Kidney (tissue), 14 donors: Measurements from ENCODE around the gene GALNT4. TPM values are rescaled to one million over a fixed set of nuclear protein-coding genes. Genes with fewer than 3 reads are reported as not detected.
A peak's percentile ranks its signal among the peaks of the same experiment; 100 is the strongest.

Source experiments
- DNase-seq, 5 donors: peaks; one replicate each; pipeline ENCODE4 v3.0.0-alpha.2; 2013 to 2020
- FAIRE-seq: peaks from 2 replicates; lab custom pipeline; 2012; peaks lifted over from hg19 to GRCh38; lab: Jason Lieb, UNC
- H3K27ac ChIP-seq, 2 donors: one replicate each; pipeline ENCODE4 v1.7.0; 2013; ENCODE audit warnings: low read depth in 2 of 2, low read length in 2 of 2, inconsistent platforms in 1 of 2
- H3K27me3 ChIP-seq: one replicate; pipeline ENCODE4 v1.7.1; 2013; ENCODE audit warnings: low read length, inconsistent platforms; ENCODE audit not compliant: control insufficient read depth, insufficient read depth
- H3K36me3 ChIP-seq, 3 donors: one replicate each; pipeline versions ENCODE4 v1.7.0 to v1.7.1; 2013; ENCODE audit warnings: low read length in 3 of 3, control low read depth in 1 of 3, inconsistent platforms in 1 of 3; ENCODE audit not compliant: insufficient read depth in 3 of 3, control insufficient read depth in 2 of 3
- H3K4me1 ChIP-seq, 3 donors: one replicate each; pipeline versions ENCODE4 v1.7.0 to v1.7.1; 2013; ENCODE audit warnings: low read length in 3 of 3, inconsistent platforms in 1 of 3, low read depth in 1 of 3; ENCODE audit not compliant: control insufficient read depth in 2 of 3, insufficient read depth in 2 of 3
- H3K4me3 ChIP-seq, 3 donors: one replicate each; pipeline versions ENCODE4 v1.7.0 to v1.8.1; 2013; ENCODE audit warnings: low read length in 3 of 3, control low read depth in 1 of 3, inconsistent platforms in 1 of 3
- H3K9ac ChIP-seq, 3 donors: one replicate each; pipeline versions ENCODE4 v1.7.0 to v1.7.1; 2013; ENCODE audit warnings: low read length in 3 of 3, control low read depth in 1 of 3, inconsistent platforms in 1 of 3
- H3K9me3 ChIP-seq, 3 donors: one replicate each; pipeline versions ENCODE4 v1.7.0 to v1.7.1; 2013; ENCODE audit warnings: low read length in 3 of 3, control low read depth in 1 of 3, inconsistent platforms in 1 of 3; ENCODE audit not compliant: control insufficient read depth in 2 of 3, insufficient read depth in 1 of 3
- CTCF ChIP-seq: IDR thresholded peaks from 3 replicates; pipeline ENCODE4 v1.5.1; 2012; ENCODE audit warnings: mild to moderate bottlenecking, moderate library complexity, borderline replicate concordance; ENCODE audit not compliant: insufficient read depth; ENCODE audit errors: extremely low read depth
- intact Hi-C: fragments of 100-400 bp; cut with DNase I; formaldehyde crosslinking; loops from one replicate; pipeline ENCODE4 v1.11.1; 2022
- polyA plus RNA-seq: library from polyadenylated mRNA; stranded (reverse); fragments of 350-450 nt; fragmentation: Illumina TruSeq; extraction: RNeasy Lipid Tissue Mini Kit (QIAGEN cat#74804); gene quantifications from one replicate; pipeline ENCODE4 v1.2.3, GENCODE V29; 2014; ENCODE audit warnings: low read depth, low replicate concordance; ENCODE audit not compliant: insufficient read depth
- total RNA-seq: library from RNA; stranded (reverse); fragmentation: NEBNext Ultra II Directional; extraction: Animal tissue kit (Norgen Biotek cat#: 25700); gene quantifications from one replicate; pipeline ENCODE4 v1.2.1, GENCODE V29; 2021
- donor health status: control.
- donor health status: control.
- donor health status: control.
- donor health status: control.
- donor health status: control.
- donor health status: DM: yes; HTN: yes; CAD: no.
- donor health status: Normal renal cell carcinoma (clear cell type).

Gene GALNT4
- total and polyA plus RNA-seq, 2 donors from 2014 or later = 2.6 to 14.4 TPM

GRCh38 chr12:89476904-89477595 lies 47.5 kb downstream of the GALNT4 start:
- Histone ChIP-seq H3K9ac (no peak overlapping the region), H3K36me3 (no peaks in the 10 kb centered on the region), H3K4me1 (peaks cover 0 to 2% (median 0%) of the 10 kb centered on the region in 3 donors), H3K9me3 (no peaks in the 10 kb centered on the region), H3K27me3 (no peaks in the 10 kb centered on the region), H3K27ac (no peak overlapping the region), H3K4me3 (no peak overlapping the region)
- DNase-seq (peak in 2 of 5 donors; percentile 23 to 60), FAIRE-seq (no peak)
- TF ChIP-seq CTCF = no peak
- intact Hi-C loops = loop anchor here (10.0 kb wide), 1 partner anchor 58 kb away; no protein-coding TSS in a partner anchor

- Histone ChIP-seq H3K4me3 (no peak overlapping the region), H3K36me3 (no peaks in the 10 kb centered on the region), H3K9ac (no peak overlapping the region), H3K27ac (no peak overlapping the region), H3K9me3 (no peaks in the 10 kb centered on the region), H3K4me1 (peaks cover 0 to 2% (median 0%) of the 10 kb centered on the region in 3 donors), H3K27me3 (no peaks in the 10 kb centered on the region)
- TF ChIP-seq CTCF = no peak
- DNase-seq (no peak), FAIRE-seq (no peak)
- intact Hi-C loops = loop anchor here (10.0 kb wide), 1 partner anchor 59 kb away; no protein-coding TSS in a partner anchor
Observed at GRCh38 chr12:89476232-89476631, 48.4 kb downstream of the GALNT4 start.

DNA sequence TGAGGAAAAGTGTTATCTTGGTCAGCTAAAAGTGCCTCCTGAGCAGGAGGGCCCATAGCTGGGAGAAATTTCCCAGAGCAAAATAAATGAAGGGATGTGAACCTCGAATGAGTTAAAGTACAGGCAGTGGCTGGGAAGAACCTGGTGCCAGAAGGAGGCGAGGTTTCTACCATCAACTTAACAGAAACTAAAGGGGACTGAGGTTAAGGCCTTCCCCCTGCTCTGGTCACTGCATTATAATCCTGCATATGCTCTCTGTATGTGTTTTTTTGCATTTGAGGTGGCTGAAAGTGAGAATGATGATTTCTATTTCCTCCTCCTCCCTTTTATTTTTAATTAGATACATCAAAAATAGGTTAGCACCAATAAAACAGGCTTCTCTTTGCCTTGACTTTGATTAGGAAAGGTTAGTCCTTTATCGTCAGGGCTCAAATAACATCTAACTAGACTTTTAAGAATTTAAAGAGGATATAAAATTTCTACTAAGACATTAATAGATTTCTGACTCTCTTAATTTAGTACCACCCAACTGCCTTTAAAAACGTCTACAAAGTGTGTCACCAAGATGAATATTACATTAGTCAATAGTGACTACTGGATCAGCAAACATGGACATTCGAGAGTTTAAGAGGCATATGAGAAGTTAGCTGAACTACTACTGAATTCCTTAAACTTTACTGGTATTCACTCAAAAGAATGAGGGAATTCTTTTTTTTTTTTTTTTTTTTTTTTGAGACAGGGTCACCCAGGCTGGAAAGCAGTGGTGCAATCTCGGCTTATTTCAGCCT lies 49.2 kb downstream of the GALNT4 start:
- Histone ChIP-seq H3K9me3 (no peaks in the 10 kb centered on the region), H3K4me1 (peaks cover 0 to 2% (median 0%) of the 10 kb centered on the region in 3 donors), H3K27me3 (no peaks in the 10 kb centered on the region), H3K9ac (no peak overlapping the region), H3K27ac (no peak overlapping the region), H3K36me3 (no peaks in the 10 kb centered on the region), H3K4me3 (no peak overlapping the region)
- no peak for TF ChIP-seq CTCF
- intact Hi-C loops = loop anchor here (10.0 kb wide), 1 partner anchor 59 kb away; no protein-coding TSS in a partner anchor
- DNase-seq (no peak), FAIRE-seq (no peak)
